ENCODE results near the gene NAV2.

- TF ChIP-seq, protein P1, sequence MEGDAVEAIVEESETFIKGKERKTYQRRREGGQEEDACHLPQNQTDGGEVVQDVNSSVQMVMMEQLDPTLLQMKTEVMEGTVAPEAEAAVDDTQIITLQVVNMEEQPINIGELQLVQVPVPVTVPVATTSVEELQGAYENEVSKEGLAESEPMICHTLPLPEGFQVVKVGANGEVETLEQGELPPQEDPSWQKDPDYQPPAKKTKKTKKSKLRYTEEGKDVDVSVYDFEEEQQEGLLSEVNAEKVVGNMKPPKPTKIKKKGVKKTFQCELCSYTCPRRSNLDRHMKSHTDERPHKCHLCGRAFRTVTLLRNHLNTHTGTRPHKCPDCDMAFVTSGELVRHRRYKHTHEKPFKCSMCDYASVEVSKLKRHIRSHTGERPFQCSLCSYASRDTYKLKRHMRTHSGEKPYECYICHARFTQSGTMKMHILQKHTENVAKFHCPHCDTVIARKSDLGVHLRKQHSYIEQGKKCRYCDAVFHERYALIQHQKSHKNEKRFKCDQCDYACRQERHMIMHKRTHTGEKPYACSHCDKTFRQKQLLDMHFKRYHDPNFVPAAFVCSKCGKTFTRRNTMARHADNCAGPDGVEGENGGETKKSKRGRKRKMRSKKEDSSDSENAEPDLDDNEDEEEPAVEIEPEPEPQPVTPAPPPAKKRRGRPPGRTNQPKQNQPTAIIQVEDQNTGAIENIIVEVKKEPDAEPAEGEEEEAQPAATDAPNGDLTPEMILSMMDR (IDR thresholded peaks at IDR 0.05), result no peak
- no peak for TF ChIP-seq POLR2A (IDR thresholded peaks at IDR 0.05)
Observed at GRCh38 chr11:20102397-20102796, 389.8 kb downstream of the NAV2 start.

All from testis (tissue), 2 donors.